HG03095 (cell line): ENCODE data around the gene SNRPD3.
"Not testable (repeated sequence)": the region's sequence is repeated elsewhere in the genome, so short reads cannot be mapped to it uniquely, and the experiment has no call there.

ENCODE experiments used
- ATAC-seq: cut with Tn5 transposase; IDR thresholded peaks from one replicate; pipeline ENCODE4 v1.9.1; 2021; ENCODE audit warnings: moderate library complexity; ENCODE audit not compliant: unreplicated experiment

The SNRPD3 gene

DNA sequence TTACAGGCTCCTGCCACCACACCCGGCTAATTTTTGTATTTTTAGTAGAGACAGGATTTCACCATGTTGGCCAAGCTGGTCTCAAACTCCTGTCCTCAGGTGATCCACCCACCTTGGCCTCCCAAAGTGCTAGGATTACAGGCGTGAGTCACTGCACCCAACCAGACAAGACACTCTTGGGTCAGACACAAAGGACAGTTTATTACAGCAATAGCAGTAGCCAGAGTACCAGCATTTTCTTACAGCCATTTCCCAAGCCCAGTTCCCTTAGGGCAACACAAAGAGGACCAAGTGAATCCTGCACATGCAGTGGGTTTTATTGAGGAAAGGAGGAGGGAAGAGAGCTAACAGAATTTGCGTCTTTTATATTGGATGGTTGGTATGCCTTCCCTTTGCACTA lies 24.8 kb upstream of the SNRPD3 start:
- ATAC-seq, result not testable (repeated sequence)

DNA sequence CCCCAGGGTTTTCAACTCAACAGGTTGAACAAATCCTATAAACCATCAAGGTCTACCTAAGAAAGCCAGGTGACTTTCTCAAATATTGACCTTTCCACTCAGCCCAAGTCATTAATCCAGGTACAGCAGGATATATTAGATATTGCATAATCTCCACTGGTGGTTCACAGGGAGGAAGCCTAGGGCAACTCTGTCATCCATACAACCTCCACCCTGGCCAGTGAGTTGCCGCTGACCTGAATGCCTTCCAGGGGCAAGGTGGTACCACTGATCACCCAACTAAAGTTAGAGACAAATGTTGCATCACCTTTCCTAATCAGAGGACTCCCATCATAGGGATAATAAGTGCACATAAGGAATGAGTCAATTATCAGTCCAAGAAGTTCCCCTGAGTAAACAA lies 23.7 kb upstream of the SNRPD3 start:
- no peak for ATAC-seq

DNA sequence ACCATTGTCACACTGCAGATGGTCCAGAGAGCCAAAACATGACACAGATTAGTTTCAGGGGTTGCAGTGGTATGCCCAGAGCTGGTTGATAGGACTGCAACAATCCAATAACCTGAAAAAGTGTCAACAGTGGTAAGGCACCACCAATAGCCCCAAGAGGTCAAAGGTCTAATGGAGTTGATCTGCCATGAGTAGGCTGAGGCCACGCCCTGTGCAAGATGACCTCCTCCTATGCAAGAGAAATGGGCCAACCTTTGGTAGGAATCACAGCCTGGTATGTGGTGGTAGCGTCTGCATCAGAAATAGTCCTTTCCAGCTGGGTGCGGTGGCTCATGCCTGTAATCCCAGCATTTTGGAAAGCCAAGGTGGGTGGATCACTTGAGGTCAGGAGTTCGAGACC lies 20.5 kb upstream of the SNRPD3 start:
- no peak for ATAC-seq

DNA sequence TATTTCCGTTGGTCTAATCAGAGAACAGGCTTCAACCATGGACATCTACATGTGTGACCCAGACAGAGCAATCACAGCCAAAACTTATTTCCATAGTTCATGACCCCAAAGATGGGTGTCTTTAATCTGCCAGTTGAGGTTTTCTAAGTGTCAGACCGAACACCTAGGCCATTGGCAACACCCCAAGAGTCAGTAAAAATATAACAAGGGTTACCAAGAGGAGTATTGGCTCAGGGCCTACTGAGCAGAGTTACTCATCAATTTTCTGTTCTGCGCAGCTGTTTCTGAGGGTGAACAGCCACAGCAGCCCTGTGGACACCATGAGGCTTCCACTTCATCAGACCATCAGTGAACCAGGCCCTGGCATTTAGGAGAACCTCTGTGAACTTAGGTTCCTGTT lies 19.7 kb upstream of the SNRPD3 start:
- no peak for ATAC-seq

DNA sequence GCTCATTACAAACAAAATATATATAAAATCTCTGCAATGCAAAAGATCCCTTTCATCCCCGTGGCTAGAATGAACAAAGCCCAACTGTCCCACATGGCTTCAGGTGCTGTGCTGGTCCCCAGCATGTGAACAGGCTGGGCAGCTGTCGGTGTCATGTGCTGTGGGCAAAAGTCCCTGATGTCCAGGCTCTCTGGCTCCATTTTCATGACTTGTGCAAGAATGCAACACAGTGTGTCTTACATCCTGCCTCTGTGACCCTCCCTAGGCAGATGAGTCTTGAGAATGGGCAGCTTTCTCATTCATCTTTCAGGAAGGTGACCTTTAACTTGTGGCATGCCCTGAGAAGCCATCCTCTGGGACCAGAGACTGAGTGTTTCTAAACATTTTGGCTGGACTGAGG lies 15.3 kb upstream of the SNRPD3 start:
- ATAC-seq, result no peak

DNA sequence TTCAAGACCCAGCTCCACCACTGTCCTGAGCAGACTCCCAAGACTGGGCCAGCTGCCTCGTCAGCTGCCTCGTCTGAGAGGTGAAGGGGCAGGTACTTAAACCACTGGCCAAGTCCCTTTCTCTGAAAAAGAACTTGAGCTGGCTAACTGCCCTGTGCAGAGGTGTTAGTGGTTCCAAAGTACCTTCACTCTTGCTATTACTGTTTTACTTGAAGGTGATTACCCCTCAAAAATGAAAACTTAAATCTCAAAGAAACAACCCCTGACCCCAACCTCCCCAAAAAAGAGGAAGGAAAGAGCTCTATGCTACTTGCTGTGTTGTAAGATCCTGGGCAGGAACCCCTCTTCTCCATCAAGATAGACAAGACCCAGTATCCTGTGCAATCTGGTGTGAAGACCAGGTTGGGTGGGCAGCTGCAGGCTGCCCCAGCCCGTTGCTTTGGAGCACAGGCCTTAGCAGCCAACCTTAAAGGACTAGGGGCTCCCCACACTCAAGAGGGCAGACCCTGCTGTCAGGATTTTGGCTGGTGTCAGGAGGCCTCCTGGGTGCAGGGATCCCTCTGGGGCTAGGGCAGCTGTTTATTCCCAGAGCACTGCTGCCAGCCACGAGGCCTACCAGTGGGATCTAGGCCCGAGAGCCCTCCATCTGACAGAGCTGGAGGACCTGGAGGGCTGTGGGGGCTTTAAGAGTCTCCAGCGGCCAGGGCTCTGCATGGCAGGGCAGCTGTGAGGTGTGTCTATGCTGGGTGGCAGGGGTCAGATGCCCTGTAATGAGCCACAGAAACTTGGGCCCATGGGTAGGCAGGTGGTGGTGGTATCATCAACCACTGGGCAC lies 13.9 kb upstream of the SNRPD3 start:
- no peak for ATAC-seq

DNA sequence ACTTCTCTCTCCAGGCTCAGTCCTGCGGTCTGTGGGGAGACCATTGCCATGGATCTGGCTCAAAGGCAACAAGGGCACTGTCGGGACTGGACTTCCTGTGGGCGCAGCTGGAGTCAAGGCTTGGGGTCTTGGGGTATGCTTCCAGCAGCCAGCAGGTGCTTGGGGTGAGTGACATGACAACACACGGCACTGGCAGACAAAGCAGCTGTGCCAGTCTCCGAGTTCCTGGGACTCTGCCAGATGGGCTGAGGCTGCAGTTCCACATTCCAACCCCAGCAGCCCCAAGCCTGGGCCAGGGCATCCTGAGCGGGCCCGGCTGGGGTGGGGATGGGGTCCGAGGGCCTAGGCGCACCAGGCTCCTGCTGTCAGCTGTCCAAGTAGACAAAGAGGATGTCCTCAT lies 13.2 kb upstream of the SNRPD3 start:
- no peak for ATAC-seq

DNA sequence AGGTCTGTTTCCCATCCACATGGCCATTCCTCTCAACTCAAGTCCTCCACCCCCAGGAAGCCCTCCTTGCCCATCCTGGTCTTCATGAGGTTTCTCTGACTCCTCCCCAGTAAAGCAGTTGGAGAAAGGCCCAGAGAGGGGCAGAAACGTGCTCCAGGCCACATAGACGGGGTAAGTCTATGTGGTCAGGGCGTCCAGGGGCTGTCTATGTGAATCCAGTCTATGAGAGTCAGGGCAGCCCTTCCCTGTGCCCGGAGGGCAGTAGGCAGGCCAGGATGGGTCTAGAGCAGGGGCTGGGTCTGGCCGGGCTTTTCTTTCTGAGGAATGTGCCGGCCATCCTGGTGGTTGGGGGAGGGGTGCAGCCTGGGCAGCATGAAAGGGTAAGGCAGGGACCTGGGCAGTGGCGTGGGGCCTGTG lies 12.6 kb upstream of the SNRPD3 start:
- ATAC-seq, result no peak

DNA sequence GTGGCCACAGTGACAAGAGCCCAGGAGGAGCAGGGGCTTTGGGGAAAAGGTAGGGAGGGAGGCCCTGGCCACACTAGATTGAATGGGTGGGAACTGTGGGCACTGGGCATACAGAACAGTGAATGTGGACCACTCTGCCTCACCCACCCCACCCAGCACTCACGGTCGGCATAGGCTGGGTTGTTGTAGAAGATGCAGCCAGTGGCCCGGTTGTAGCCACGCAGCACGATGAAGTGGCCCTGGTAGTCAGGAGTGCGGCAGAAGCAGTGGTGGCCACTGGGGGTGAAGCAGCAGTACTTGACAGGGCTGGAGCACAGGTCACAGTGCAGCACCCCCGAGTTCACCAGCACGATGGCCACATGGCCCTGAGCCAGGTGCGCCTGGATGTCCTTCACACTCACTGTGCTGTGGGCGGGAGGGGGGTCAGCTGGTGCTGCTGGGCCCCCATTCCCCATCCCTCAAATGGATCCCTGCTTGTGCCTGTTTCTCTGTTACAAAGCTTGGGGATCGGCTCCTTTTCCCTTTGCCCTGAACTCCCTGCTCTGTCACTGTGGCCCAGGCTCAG lies 12.0 kb upstream of the SNRPD3 start:
- no peak for ATAC-seq

DNA sequence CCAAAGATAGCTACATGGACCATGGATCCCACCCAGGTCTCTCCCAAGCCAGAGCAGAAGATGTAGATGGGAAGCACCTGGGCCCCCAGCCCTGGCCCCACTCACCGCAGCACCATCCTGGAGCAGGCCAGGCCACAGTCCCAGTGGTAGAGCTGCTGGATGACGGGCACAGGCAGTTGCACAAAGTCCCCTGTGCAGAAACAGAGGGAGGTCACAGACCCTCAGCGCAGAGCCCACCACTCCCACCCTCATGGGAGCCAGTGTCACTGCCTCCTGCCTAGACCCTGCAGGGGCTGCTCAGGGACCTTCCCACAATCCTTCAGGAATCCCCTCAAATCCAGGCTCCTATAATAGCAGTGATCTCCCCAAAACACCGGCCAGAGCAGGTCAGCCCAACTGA lies 7.0 kb upstream of the SNRPD3 start:
- no peak for ATAC-seq

DNA sequence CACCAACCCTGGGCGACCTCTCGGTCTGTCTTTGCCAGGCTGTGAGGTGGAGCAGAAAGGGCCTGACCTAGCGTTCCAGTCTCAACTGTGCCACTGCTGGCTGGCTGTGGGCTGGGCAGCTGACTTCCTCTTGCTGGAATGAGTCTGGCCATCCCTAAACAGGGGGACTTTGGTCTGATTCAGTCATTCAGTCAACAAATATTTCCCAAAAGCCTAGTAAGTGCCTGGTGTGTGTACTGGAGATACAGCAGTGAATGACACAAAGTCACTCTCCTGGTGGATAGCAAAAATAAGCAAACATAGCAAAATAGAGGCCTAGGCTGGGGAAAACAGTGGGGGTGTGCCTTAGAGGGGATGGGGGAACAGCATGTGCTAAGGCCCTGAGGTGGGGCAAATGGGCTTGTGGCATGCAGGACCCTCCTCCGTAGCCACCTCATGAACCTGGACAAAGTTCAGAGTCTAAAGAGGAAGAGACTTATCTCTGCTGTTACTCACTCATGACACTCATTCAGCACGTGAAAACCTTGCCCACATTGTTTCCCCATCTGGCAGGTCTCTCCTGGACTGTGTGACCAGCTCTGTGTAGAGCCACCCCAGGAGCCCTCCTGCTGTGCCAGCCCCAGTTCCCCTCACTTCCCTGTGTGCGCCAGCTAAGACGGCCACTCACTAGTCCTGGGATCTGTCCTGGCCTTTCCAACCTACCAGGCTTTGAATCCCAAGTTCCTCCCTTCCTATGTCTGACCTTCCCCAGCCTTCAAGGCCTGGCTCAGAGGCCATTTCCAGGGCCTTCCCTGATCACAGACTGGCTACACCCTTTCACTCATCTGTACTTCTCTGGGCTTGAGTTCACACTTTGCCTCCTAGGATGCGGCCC lies 5.5 kb upstream of the SNRPD3 start:
- ATAC-seq, result no peak

DNA sequence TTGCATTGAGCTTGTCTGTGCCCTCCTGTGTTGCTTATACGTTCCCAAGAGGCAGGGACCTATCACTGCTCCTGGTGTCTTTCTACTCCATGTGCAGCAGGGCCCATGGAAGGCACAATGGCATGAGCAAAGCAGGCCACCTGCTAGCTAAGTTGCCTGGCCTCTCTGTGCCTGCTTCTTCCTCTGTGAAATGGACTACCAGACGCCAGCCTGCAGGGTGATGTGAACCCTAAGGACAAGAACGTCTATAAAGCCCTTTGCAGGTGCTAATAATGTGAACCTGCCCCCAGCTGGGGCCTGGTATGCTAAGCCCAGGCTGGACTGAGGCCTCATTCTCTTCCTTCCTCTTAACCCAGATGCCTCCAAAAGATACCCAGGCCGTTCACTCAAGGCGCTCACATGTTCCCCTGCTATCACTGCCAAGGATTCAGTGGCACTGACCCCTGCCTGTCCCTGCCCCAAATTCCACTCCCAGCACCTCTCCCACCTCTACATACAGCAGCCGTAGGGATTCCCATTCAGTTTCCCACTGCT lies 4.8 kb upstream of the SNRPD3 start:
- no peak for ATAC-seq

DNA sequence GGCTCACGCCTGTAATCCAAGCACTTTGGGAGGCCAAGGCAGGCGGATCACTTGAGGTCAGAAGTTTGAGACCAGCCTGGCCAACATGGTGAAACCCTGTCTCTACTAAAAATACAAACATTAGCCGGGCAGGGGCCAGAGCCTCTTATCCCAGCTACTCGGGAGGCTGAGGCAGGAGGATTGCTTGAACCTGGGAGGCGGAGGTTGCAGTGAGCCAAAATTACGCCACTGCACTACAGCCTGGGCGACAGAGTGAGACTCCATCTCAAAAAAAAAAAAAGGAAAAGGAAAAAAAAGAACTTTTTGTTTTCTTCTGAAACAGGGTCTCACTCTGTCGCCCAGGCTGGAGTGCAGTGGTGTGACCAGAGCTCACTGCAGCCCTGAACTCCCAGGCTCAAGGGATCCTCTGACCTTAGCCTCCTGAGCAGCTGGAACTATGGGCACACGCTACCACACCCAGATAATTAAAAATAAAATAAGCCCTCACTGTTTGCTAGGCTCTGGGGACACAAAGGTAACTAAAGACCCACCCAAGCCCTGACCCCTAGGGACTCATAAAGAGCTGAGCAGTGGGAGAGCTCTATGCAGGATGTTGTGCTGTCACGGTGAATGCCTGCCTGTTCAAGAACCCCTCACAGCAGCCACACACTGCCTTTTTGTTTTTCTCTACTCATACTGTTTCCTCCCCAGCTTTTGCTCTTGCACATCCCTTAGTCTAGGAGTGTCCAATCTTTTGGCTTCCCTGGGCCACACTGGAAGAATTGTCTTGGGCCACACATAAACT lies 3.1 kb upstream of the SNRPD3 start:
- ATAC-seq, result not testable (repeated sequence)

DNA sequence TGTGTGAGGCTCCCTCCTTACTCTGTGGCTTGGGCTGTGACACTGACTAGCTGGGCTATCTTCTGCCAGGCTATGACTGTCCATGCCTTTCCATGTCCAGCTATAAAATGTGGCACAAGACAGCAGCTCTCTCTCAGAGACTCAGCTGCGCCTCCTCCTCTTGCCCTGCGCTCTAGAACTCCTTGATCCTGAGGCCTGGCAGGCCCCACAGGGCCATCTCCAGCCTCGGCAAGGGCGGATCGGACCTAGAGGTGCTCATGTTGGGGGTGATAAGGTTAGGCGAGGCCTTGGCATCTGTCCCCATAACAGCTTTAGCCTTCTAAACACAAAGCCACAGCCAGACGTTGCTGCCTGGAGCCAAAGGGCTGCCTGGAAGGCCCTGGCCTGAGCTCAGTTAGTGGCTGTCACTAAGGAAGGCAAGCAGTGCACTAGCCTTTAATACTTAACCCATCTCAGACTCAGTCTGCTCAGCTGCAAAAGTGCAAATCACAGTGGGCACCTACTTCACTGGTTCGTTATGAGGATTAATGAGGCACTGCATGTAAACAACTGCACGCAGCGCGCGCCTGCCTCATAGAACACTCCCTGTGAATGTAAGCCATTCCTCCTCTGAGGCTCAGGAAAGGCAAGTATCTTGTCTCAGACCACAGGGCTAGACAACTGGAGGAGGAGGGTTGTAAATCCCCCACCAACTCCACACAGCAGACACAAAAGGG lies 2.0 kb upstream of the SNRPD3 start:
- ATAC-seq, result no peak

DNA sequence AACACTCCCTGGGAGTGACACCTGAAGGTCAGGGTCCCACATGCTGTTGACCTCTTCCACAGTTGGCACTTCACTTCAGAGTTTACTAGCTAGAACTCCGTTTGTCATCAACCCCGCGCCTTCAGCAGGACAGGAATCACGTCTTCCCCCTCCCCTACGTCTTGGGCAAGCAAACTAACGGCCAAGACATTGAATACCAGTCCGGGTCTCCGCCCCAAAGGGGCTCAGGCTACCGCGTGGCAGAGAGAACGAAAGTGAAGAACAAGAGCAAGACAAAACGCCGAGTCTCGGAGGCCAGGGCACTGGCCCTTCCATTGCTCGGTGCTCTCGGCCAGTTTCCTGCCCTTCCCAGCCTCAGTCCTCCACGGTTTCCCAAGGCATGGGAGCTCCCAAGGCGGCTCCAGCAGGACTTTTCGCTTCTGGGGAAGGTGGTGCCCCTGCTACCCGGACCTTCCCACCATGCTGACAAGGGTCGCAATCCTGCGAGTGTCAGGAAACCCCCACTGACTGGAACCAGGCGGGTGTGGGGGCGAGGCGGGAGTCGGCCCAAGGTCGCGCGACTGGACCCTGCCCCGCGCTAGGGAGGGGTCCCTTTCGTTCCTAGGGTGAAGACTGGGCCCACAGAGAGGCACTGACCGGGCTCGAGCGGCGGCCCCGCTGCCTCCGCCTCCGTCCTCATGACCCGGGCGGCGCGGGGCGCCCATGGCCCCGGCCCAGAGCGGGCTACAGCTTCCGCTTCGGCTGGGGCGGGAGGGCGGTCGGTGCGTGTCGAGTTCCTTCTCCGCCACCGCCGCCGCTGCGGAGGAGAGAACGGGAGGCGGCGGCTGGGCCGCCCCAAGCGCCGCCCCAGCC lies 1.3 kb upstream of the SNRPD3 start, which contains the start of gene GUCD1:
Gene GUCD1, minus strand, starts transcription at position 826 of the 852 bp plus-strand sequence. Its CDS starts 147 bp downstream, at position 679.
- no peak for ATAC-seq

DNA sequence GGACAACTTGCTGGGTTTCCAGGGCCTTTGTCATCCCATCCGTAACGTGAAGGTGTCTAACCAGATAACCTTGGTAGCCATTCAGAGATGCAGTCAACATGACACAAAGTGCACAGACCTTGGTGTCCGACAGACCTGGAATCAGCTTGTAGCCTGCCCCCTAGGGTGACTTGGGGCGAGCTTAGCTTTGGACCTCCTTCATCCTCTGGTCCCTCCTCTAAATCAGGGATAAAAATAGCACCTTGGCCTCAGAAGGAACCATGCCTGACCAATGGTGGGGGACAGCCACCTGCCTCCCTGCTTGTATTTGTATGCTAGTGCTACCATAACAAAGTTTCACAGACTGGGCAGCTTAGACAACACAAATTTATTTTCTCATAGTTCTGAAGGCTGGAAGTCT lies 3.7 kb downstream of the SNRPD3 start:
- ATAC-seq, result no peak

DNA sequence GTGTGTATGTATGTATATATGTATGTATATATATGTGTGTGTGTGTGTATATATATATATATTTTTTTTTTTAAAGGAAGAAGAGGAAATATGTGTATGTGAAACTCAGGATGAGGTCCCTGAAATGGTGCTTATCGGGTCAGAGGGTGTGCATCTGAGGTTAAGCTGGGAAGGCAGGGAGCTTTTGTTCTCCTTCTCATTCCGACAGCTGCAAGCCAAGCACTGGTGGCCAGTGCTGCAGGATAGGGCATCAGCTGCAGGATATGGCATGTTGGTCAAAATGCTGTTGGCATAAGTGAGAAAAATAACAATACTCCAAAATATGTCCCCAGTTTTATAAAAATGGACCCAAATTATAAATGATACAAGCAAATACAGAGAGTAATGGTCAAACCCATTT lies 7.4 kb downstream of the SNRPD3 start:
- ATAC-seq, result no peak

DNA sequence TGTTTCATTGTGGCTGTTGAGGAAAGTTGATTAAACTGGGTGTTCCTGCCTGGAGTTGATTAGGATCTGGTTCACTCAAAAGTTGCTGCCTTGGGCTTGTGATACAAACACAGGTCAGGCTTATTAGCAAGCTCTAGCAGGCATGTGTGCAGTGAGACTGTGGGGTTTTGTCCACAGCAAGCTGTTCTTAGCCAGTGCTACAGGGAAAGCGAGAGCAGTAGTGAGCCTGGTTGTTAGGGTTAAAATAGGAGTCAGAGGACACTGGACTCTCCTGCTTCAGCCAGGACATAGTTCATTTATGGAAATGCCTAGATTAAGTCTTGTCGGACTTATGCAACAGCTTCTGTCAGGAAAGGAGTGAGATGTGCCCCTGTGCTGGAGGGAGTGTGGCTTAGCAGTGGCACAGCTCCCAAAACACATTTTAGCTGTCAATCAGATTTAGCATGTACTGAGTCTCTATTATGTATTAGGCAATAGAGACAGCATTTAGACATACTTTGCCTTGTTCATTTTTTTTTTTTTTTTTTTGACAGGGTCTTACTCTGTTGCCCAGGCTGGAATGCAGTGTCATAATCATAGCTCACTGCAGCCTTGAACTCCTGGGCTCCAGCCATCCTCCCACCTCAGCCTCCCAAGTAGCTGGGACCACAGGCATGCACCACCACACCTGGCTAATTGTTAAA lies 8.7 kb downstream of the SNRPD3 start:
- ATAC-seq, result no peak

DNA sequence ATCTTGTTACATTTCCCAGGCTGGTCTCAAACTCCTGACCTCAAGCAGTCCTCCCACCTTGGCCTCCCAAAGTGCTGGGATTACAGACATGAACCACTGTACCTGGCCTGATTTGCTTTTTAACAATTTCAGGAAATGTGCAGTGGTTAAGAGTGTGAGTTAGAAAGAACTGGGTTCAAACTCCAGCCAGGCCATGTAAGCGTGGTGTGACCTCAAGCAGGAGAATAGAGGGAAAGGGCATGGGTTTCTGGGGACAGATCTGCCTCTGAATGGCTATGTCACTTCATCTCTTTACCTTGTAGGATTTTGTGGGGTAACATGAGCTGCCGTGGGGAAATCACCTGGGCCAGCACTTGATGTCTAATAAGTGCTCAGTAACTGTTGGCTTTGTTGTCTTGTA lies 9.3 kb downstream of the SNRPD3 start:
- no peak for ATAC-seq
